Amniotic stem cell (primary cell): ENCODE measurements around the gene IGLL1.
A peak's percentile ranks its signal among the peaks of the same experiment; 100 is the strongest.
"Not testable (repeated sequence)": the region's sequence is repeated elsewhere in the genome, so short reads cannot be mapped to it uniquely, and the experiment has no call there.

Experiments
- DNase-seq: peaks from one replicate; lab custom pipeline; 2025; lab: John Stamatoyannopoulos, UW

IGLL1 gene

DNA sequence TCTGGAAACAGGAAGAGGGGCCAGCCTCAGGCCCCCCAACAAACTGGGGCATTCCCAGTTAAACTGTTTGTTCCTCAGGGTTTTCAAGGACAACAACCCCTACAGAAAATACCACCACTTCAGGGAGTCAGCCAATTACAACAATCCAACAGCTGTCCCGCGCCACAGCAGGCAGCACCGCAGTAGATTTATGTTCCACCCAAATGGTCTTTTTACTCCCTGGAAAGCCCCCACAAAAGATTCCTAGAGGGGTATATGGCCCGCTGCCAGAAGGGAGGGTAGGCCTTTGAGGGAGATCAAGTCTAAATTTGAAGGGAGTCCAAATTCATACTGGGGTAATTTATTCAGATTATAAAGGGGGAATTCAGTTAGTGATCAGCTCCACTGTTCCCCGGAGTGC lies 39.3 kb downstream of the IGLL1 start:
- DNase-seq: not testable (repeated sequence)

- not testable (repeated sequence) for DNase-seq
Measured at GRCh38 chr22:23539839-23540198, 40.3 kb downstream of the IGLL1 start.

- DNase-seq: peak; percentile 52
Measured at GRCh38 chr22:23539135-23539838, 40.8 kb downstream of the IGLL1 start.

- DNase-seq: not testable (repeated sequence)
Measured at GRCh38 chr22:23538696-23539030, 41.4 kb downstream of the IGLL1 start.

DNA sequence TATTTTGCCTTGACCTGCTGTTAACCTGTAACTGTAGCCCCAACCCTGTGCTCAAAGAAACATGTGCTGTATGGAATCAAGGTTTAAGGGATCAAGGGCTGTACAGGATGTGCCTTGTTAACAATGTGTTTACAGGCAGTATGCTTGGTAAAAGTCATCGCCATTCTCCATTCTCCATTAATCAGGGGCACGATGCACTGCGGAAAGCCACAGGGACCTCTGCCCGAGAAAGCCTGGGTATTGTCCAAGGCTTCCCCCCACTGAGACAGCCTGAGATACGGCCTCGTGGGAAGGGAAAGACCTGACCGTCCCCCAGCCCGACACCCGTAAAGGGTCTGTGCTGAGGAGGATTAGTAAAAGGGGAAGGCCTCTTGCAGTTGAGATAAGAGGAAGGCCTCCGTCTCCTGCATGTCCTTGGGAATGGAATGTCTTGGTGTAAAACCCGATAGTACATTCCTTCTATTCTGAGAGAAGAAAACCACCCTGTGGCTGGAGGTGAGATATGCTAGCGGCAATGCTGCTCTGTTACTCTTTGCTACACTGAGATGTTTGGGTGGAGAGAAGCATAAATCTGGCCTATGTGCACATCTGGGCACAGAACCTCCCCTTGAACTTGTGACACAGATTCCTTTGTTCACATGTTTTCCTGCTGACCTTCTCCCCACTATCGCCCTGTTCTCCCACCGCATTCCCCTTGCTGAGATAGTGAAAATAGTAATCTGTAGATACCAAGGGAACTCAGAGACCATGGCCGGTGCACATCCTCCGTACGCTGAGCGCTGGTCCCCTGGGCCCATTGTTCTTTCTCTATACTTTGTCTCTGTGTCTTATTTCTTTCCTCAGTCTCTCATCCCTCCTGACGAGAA lies 42.0 kb downstream of the IGLL1 start:
- DNase-seq: not testable (repeated sequence)

DNA sequence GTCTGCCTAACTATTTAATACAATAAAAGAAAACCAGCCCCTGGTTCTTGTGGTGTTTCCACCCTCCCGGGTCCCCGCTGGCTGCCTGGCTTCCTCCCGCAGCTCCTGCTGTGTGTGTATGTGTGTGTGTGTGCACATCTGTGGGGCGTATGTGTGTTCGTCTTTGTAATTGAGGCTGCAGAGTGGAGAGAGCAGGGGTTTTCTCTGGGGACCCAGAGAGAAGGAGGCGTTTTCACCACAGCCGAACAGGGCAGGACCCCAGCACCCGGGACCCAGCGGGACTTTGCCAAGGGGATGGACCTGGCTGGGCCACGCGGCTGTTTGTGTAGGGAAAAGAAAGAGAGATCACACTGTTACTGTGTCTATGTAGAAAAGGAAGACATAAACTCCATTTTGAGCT lies 42.7 kb downstream of the IGLL1 start:
- no peak for DNase-seq

GRCh38 chr22:23536821-23537345 lies 43.2 kb downstream of the IGLL1 start:
- DNase-seq: no peak

- not testable (repeated sequence) for DNase-seq
Measured at GRCh38 chr22:23535790-23536661, 44.1 kb downstream of the IGLL1 start.

GRCh38 chr22:23534851-23535717 lies 45.0 kb downstream of the IGLL1 start:
- no peak for DNase-seq

GRCh38 chr22:23534201-23534850 lies 45.8 kb downstream of the IGLL1 start:
- no peak for DNase-seq

GRCh38 chr22:23533771-23534191 lies 46.3 kb downstream of the IGLL1 start:
- no peak for DNase-seq

GRCh38 chr22:23533328-23533762 lies 46.7 kb downstream of the IGLL1 start:
- no peak for DNase-seq

DNA sequence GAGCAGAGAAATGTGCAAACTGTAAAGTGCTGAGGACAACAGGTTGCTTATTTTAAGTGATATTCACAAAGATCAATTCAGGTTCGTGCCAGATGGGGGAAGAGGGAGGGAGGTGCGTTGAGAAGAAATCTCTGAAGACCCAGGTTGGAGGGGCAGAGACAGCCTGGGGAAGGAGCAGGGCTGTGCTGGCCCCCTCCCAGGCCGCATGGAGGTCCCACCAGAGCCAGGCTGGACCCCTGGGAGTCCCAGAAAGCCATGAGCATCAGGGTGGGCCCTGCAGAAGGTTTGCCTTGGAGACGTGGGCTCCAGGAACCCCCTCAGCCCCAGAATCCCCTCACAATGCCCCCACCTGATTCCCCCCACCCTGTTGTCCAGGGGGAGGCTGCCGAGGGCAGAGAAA lies 47.4 kb downstream of the IGLL1 start:
- DNase-seq: no peak

- DNase-seq: no peak
Measured at GRCh38 chr22:23531966-23532705, 48.0 kb downstream of the IGLL1 start.

DNA sequence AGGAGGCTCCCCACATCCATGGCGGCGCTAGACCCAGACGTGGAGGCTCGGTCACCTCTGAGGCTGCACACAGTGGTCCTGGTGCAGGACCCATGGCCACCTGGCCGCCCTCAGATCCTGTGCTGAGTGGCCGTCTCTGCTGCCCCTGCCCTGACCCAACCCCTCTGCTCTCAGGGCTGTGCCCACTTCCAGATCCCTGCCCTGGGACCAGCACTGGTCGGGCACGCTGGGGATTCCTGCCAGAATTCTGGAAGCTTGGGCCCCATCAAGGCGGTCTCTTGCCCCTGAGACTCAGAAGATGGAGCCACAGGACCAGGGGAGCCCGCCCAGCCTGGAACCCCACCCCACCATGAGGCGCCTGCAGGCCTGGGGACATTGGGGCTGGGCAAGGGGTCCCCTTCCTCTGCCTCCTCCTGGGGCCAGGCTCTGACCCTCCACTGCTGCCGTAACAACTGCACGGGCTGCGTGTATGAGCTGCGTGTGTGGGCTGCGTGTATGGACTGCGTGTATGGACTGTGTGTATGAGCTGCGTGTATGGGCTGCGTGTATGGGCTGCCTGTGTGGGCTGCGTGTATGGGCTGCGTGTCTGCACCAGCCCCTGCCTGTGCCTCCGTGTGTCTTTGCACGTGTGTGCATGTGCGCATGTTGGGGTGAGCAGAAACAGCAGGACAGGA lies 48.7 kb downstream of the IGLL1 start:
- no peak for DNase-seq

DNA sequence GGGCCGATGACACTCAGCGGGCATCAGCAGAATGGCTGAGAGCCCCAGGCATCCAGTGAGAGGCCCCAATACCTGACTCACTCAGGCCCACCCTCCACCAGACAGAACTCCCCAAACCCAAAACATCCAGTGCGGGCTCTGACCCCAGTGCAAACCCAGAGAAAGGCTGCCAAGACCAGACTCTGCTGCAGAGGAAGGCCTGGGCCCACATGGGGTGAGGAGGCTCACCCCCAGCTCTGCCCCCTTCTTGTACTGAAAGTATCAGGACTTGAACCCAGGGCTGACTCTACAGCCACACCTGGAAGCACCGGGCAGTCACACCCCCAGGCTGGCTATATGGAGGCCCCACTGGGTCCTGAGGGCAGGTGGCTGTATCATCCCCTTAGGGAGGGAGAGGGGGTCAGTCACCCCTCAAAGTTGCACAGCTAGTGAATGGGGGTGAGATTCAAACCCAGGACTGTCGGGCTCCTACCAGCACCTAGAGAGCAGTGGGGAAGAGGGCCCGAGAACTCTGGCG lies 49.3 kb downstream of the IGLL1 start:
- no peak for DNase-seq

DNA sequence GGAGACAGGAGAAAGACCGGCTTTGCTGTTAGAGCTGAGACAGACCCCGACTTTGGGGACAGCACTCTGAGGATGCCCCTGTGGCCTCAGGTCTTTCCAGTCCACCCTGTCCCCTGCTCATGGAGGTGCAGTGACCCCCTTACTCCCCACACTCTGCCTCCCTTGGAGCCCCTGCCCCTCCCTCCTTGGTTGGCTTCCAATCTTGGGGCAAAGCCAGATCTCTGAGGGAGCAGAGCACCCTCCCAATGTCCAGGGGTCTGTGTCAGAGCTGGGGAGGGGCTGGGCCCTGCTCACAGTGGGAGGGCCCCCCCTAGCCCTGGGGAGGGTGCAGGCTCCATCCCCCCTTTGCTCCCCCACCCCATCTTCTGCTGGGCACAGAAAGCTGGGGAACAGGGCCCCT lies 50.0 kb downstream of the IGLL1 start:
- no peak for DNase-seq

DNA sequence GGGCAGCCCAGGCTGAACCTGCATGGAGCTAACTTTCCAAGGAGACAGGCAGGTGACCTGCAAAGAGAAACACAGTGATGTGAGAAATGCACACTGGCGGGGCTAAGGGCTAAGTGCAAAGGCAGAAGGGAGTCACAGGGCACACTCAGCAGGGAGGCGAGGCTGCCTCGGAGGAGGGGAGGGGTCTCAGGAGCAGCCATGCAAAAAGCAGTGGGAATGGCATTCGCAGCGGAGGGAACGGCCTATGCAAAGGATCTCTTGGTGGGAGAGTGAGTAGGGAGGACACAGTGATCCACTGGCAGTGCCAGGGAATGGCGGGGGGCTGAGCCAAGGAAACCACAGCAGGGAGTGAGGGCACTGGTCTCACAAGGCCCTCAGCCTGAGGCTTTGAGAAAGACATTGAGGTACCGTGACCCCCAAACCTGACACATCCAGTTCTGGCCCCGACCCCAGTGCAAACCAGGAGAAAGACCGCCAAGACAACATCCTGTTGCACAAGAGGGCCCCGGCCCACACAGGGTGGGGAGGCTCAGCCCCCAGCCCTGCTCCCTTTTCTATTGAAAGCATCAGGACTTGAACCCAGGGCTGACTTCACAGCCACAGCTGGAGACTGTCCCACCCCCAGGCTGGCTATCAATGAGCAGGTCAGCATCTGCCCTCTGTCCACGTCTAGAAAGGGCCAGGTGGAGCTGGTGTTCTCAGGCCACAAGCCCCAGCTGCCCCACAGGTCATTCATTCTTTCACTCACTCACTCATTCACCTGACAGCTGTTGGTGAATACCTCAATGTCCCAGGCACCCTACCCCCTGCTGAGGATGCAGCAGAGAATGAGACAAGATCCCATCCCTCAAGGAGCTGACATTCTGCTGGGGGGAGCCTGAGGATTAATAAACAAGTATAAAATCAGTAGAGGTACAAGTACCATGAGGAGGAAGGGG lies 50.7 kb downstream of the IGLL1 start:
- DNase-seq: no peak
